Gastroesophageal sphincter (tissue), 3 donors: ENCODE data around the gene NRXN3.

ENCODE experiments used
- CTCF ChIP-seq, 4 experiments: fragments of 200-600 bp in 2 of 4; fragments of 450-650 bp in 2 of 4; sonication (generic) in 1 of 4; IDR thresholded peaks; one replicate each; pipeline ENCODE4 v1.5.1; 2017 to 2019; ENCODE audit warnings: antibody characterized with exemption in 4 of 4, mild to moderate bottlenecking in 2 of 4, moderate library complexity in 2 of 4
- EP300 ChIP-seq: sonication (generic); formaldehyde crosslinking; IDR thresholded peaks from one replicate; pipeline ENCODE4 v1.6.1; 2017; ENCODE audit warnings: antibody characterized with exemption, mild to moderate bottlenecking
- POLR2A ChIP-seq, 2 donors: fragments of 450-650 bp; IDR thresholded peaks; one replicate each; pipeline ENCODE4 v1.6.1; 2017; ENCODE audit warnings: antibody characterized with exemption in 2 of 2, mild to moderate bottlenecking in 2 of 2, moderate library complexity in 1 of 2
- POLR2AphosphoS5 ChIP-seq: sonication (generic); formaldehyde crosslinking; IDR thresholded peaks from one replicate; pipeline ENCODE4 v1.6.1; 2017; ENCODE audit warnings: antibody characterized with exemption

GRCh38 chr14:78282437-78282836 is 112.3 kb downstream of the NRXN3 start:
- no peak for TF ChIP-seq CTCF (IDR thresholded peaks at IDR 0.05)
- no peak for TF ChIP-seq EP300
- TF ChIP-seq POLR2A (IDR thresholded peaks at IDR 0.05): no peak
- no peak for TF ChIP-seq POLR2AphosphoS5
